ENCODE measurements around the gene FAM78B. TPM values are rescaled to one million over a fixed set of nuclear protein-coding genes. Genes with fewer than 3 reads are reported as not detected.

Gene FAM78B
- total and polyA plus RNA-seq, 4 donors = 0.30 to 1.4 (median 0.46) TPM

DNA sequence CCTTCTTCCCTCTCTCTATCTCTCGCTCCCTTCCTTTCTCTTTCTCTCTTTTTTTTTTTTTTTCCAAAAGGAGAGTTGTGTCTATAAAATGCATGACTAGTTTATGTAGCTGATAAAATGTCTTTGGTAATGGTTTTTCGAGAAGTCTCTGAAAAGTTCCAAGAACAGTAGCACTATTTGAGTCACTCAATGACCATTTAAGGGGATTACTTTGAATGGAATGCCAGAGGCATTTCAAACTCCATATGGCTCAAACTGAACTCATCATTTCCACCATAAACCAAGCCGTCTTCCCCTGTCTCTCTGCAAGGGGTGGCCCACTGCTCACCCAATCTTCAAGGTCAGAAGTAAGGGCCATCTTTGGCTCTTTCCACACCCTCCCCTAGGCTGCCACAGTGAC is 93.3 kb downstream of the FAM78B start:
- Histone ChIP-seq H3K4me1 (ENCODE audit: control insufficient read depth in 5 of 5, insufficient read depth in 5 of 5, low read length in 5 of 5) (no peaks in the 10 kb centered on the region), H3K4me3 (no peak overlapping the region), H3K27ac (ENCODE audit: low read depth in 1 of 2, low read length in 1 of 2) (no peak overlapping the region), H3K27me3 (ENCODE audit: control insufficient read depth in 3 of 3, insufficient read depth in 3 of 3, low read length in 2 of 3) (no peaks in the 10 kb centered on the region), H3K36me3 (ENCODE audit: control insufficient read depth in 4 of 4, insufficient read depth in 4 of 4, low read length in 4 of 4) (no peaks in the 10 kb centered on the region), H3K9ac (ENCODE audit: insufficient read depth in 1 of 2, low read length in 2 of 2) (no peak overlapping the region), H3K9me3 (ENCODE audit: control insufficient read depth in 4 of 4, insufficient read depth in 3 of 4, low read length in 3 of 4) (peaks cover 0 to 2% (median 0%) of the 10 kb centered on the region in 4 donors)
- no peak for ATAC-seq (ENCODE audit: insufficient read depth, low FRiP score)
- no peak for DNase-seq
- 73 to 85% methylated on average over 3 of the region's 3 CpGs for WGBS, 2 donors
- TF ChIP-seq, protein P1, sequence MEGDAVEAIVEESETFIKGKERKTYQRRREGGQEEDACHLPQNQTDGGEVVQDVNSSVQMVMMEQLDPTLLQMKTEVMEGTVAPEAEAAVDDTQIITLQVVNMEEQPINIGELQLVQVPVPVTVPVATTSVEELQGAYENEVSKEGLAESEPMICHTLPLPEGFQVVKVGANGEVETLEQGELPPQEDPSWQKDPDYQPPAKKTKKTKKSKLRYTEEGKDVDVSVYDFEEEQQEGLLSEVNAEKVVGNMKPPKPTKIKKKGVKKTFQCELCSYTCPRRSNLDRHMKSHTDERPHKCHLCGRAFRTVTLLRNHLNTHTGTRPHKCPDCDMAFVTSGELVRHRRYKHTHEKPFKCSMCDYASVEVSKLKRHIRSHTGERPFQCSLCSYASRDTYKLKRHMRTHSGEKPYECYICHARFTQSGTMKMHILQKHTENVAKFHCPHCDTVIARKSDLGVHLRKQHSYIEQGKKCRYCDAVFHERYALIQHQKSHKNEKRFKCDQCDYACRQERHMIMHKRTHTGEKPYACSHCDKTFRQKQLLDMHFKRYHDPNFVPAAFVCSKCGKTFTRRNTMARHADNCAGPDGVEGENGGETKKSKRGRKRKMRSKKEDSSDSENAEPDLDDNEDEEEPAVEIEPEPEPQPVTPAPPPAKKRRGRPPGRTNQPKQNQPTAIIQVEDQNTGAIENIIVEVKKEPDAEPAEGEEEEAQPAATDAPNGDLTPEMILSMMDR (IDR thresholded peaks at IDR 0.05; ENCODE audit: control extremely low read depth, extremely low read depth) = no peak

DNA sequence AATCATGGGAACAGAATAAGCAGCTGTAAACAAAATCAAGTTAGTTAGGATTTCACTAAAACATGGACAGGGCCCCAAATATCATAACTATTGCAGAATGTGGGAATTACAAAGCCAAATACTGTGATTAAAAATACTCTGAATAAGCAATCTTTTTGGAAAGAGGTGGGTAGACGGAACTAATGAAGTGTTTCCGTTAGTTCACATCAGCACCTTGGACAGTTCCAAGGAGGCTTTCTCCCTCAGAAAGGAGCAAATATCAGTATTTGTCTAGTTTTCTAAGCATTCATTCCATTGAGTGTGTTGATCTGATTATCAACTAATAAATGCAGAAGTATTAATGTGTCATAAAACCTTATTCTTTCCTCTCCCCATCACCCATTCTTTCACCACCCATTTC is 97.4 kb downstream of the FAM78B start:
- TF ChIP-seq, protein P1 (IDR thresholded peaks at IDR 0.05; ENCODE audit: control extremely low read depth, extremely low read depth) = no peak
- H3K9ac ChIP-seq (ENCODE audit: insufficient read depth in 1 of 2, low read length in 2 of 2) = no peak overlapping the region
- WGBS, 2 donors = 39 to 44% methylated on average over 2 of the region's 2 CpGs
- DNase-seq (peak in 2 of 3 donors; percentile 23 to 54), ATAC-seq (ENCODE audit: insufficient read depth, low FRiP score) (no peak)
- H3K27ac ChIP-seq (ENCODE audit: low read depth in 1 of 2, low read length in 1 of 2) = no peak overlapping the region
- no peak overlapping the region for H3K4me3 ChIP-seq
- peaks cover 0 to 3% (median 0%) of the 10 kb centered on the region in 4 donors for H3K9me3 ChIP-seq (ENCODE audit: control insufficient read depth in 4 of 4, insufficient read depth in 3 of 4, low read length in 3 of 4)
- H3K4me1 ChIP-seq (ENCODE audit: control insufficient read depth in 5 of 5, insufficient read depth in 5 of 5, low read length in 5 of 5) = peaks cover 0 to 2% (median 0%) of the 10 kb centered on the region in 5 donors
- no peaks in the 10 kb centered on the region for H3K36me3 ChIP-seq (ENCODE audit: control insufficient read depth in 4 of 4, insufficient read depth in 4 of 4, low read length in 4 of 4)
- no peaks in the 10 kb centered on the region for H3K27me3 ChIP-seq (ENCODE audit: control insufficient read depth in 3 of 3, insufficient read depth in 3 of 3, low read length in 2 of 3)

DNA sequence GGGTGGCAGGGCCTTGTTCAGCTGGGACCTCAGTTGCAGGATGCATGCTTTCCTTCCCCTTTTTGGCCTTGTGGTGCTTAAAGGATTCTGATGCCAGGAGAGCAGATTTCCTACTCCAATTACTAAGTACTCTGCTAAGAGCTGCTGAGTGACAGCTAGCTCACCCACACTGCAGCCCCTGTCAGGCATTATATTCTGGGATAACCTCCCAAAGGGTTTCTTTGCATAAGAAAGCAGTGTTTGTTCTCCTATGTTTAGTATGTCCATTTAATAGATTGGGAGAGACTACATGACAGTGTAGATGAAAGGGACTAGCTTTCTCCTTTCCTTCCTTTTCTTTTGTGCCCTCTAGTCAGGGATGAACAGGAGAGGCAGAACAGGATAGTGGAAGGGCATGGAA is 100.7 kb downstream of the FAM78B start:
- peaks cover 0 to 4% (median 0%) of the 10 kb centered on the region in 5 donors for H3K4me1 ChIP-seq (ENCODE audit: control insufficient read depth in 5 of 5, insufficient read depth in 5 of 5, low read length in 5 of 5)
- TF ChIP-seq, protein P1 (IDR thresholded peaks at IDR 0.05; ENCODE audit: control extremely low read depth, extremely low read depth) = no peak
- no peak overlapping the region for H3K9ac ChIP-seq (ENCODE audit: insufficient read depth in 1 of 2, low read length in 2 of 2)
- DNase-seq = no peak
- no peak overlapping the region for H3K4me3 ChIP-seq
- no peaks in the 10 kb centered on the region for H3K36me3 ChIP-seq (ENCODE audit: control insufficient read depth in 4 of 4, insufficient read depth in 4 of 4, low read length in 4 of 4)
- no peaks in the 10 kb centered on the region for H3K27me3 ChIP-seq (ENCODE audit: control insufficient read depth in 3 of 3, insufficient read depth in 3 of 3, low read length in 2 of 3)
- ATAC-seq (ENCODE audit: insufficient read depth, low FRiP score) = no peak
- H3K27ac ChIP-seq (ENCODE audit: low read depth in 1 of 2, low read length in 1 of 2) = no peak overlapping the region
- peaks cover 0 to 3% (median 0%) of the 10 kb centered on the region in 4 donors for H3K9me3 ChIP-seq (ENCODE audit: control insufficient read depth in 4 of 4, insufficient read depth in 3 of 4, low read length in 3 of 4)

DNA sequence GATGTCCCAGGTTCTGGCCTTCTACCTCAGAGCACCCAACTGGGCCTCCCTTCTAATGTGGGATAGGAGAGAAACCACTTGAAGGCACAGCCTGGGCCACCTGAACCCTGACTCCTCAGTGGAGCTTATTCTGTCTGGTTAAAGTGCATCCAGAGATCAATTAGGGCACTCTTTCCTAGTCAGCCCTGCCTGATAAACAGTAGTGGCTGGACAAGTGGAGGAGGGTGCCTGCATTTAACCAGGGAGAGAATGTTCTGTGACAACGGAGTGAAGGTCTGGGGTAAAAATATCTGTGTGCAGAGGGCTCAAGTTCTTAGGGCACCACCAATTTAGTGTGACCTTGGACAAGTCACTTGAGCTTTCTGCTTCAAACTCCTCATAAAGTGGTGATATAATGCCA is 101.8 kb downstream of the FAM78B start:
- Histone ChIP-seq H3K4me1 (ENCODE audit: control insufficient read depth in 5 of 5, insufficient read depth in 5 of 5, low read length in 5 of 5) (peaks cover 0 to 4% (median 0%) of the 10 kb centered on the region in 5 donors), H3K27me3 (ENCODE audit: control insufficient read depth in 3 of 3, insufficient read depth in 3 of 3, low read length in 2 of 3) (no peaks in the 10 kb centered on the region), H3K9me3 (ENCODE audit: control insufficient read depth in 4 of 4, insufficient read depth in 3 of 4, low read length in 3 of 4) (peaks cover 0 to 1% (median 0%) of the 10 kb centered on the region in 4 donors), H3K27ac (ENCODE audit: low read depth in 1 of 2, low read length in 1 of 2) (no peak overlapping the region), H3K4me3 (no peak overlapping the region), H3K9ac (ENCODE audit: insufficient read depth in 1 of 2, low read length in 2 of 2) (no peak overlapping the region), H3K36me3 (ENCODE audit: control insufficient read depth in 4 of 4, insufficient read depth in 4 of 4, low read length in 4 of 4) (no peaks in the 10 kb centered on the region)
- ATAC-seq (ENCODE audit: insufficient read depth, low FRiP score) (no peak), DNase-seq (no peak)
- TF ChIP-seq, protein P1 (IDR thresholded peaks at IDR 0.05; ENCODE audit: control extremely low read depth, extremely low read depth) = no peak
- WGBS, 2 donors = 79 to 86% methylated on average over 1 of the region's 1 CpG
